ENCODE measurements around the gene IER5.

IER5 gene

DNA sequence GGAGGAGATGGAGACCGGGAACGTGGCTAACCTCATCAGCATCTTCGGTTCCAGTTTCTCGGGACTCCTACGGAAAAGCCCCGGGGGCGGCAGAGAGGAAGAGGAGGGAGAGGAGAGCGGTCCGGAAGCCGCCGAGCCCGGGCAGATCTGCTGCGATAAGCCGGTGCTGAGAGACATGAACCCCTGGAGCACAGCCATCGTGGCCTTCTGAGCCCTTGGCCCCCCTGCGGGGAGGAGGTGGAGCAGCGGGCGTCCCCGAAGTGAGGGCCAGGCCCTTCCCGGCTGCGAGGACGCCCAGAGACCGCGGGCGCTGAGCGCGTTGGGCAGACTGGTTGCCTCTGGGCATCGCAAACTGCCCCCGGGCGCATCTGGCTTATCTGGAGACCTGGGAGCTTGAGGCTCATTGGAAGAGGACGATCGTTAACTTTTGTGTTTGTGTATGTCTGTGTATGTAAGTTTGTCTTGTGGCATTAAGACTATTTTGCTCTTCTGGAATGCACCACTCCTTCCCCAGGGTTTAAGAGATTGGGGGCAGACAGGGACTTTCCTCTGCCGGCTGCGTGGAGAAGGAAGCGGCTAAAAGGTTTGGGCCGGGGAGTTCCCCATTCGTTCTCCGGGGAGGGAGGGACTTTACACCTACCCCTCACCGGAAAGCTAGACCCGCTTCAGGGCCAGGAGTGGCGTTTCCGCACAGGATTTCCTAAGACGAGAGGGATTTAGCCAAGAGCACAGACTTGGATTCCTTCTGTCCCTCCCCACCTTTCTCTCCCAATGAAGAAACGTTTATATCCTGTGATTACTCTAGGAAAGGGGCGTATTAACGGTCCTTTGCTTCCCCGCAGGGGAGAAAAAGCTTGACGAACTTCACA lies 1.4 kb downstream of the IER5 start:
- peak; percentile 89 for DNase-seq (ENCODE audit: low read depth)

DNA sequence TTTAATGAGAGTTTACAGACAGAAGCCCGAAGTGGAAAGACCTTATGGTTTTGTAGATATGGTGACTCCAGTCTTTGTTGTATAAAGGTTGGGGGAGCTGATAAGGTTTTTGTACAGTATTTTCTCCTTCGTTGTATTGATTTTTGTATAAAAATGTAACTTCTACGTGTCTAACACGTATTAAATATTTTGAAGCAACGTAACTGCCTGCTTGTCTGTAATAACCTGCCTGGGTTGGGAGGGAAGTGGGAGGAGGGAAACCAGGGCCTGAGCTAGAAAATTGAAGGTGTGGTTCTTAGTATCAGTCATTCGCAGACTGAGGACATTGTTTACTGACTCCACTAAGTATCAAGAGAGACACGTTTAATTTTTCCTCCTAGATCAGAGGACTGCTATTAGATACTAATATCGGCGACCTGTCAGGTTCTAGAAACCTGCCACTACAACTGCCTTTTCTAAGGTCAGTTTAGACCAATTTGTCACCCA lies 2.2 kb downstream of the IER5 start:
- peak; percentile 77 for DNase-seq (ENCODE audit: low read depth)
- peak overlapping the region; percentile 94 for H3K4me3 ChIP-seq (ENCODE audit: low read depth, low read length)
- TF ChIP-seq, protein P1, sequence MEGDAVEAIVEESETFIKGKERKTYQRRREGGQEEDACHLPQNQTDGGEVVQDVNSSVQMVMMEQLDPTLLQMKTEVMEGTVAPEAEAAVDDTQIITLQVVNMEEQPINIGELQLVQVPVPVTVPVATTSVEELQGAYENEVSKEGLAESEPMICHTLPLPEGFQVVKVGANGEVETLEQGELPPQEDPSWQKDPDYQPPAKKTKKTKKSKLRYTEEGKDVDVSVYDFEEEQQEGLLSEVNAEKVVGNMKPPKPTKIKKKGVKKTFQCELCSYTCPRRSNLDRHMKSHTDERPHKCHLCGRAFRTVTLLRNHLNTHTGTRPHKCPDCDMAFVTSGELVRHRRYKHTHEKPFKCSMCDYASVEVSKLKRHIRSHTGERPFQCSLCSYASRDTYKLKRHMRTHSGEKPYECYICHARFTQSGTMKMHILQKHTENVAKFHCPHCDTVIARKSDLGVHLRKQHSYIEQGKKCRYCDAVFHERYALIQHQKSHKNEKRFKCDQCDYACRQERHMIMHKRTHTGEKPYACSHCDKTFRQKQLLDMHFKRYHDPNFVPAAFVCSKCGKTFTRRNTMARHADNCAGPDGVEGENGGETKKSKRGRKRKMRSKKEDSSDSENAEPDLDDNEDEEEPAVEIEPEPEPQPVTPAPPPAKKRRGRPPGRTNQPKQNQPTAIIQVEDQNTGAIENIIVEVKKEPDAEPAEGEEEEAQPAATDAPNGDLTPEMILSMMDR (IDR thresholded peaks at IDR 0.05; ENCODE audit: insufficient read depth, low read depth, low read length, missing control alignments), result no peak

More for the DNA sequence above, 1.4 kb downstream of the IER5 start:
- H3K4me3 ChIP-seq (ENCODE audit: low read depth, low read length), result peak overlapping the region; percentile 94
- TF ChIP-seq, protein P1 (IDR thresholded peaks at IDR 0.05; ENCODE audit: insufficient read depth, low read depth, low read length, missing control alignments), result peak; percentile 6

DNA sequence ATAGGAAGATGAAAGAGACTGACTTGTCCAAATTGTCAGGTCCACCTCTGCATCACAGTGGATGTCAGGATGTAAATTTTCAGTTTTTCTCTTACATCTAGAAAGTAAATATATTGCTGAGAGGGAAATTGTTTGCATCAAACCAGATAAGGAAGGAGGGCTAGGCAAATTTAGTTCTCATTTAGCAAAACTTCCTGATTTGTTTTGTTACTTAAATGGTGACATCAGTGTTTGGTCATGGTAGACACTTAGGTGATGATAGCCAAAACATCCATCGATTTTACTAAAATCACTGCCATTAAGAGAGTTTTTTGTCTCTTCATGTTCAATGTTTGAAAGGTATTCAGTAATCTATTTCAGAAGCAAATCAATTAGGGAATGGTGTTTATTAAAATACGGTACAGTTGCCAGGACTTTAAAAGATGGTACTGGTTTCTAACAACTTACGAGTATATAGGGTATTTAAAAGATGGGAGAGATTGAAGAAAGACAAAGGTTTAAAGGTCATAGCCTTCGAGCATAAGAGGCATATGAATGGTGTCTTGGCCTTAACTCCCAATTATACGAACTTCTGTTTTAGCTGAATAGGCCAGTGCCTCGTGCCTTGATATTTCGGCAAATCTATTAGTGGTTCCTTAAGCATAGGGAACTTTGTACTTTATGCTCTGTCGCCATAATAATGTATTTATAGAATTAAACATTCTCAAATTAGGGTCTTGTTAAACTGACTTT lies 3.0 kb downstream of the IER5 start:
- TF ChIP-seq, protein P1 (IDR thresholded peaks at IDR 0.05; ENCODE audit: insufficient read depth, low read depth, low read length, missing control alignments), result no peak
- peak overlapping the region; percentile 94 for H3K4me3 ChIP-seq (ENCODE audit: low read depth, low read length)
- DNase-seq (ENCODE audit: low read depth), result no peak

DNA sequence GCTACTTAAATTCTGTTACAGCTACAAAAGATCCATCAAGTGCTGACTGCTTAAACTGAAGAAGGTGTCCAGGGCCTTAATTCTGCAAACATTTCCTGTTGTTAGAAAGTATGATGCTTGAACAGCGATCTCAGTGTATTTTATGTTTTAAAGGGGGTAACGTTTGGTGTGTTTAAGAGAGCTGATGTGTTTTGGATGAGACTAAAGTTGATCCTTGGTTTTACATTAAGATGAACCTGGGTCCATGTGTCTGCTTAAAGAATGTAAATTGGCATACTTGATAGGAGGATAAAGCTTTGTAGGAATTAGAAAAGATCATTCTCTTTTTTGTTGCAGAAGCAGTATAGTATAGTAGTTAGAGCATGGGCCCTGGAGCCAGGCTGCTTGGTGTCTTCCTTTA lies 3.6 kb downstream of the IER5 start:
- TF ChIP-seq, protein P1 (IDR thresholded peaks at IDR 0.05; ENCODE audit: insufficient read depth, low read depth, low read length, missing control alignments), result no peak
- H3K4me3 ChIP-seq (ENCODE audit: low read depth, low read length), result peak overlapping the region; percentile 94
- DNase-seq (ENCODE audit: low read depth), result no peak

DNA sequence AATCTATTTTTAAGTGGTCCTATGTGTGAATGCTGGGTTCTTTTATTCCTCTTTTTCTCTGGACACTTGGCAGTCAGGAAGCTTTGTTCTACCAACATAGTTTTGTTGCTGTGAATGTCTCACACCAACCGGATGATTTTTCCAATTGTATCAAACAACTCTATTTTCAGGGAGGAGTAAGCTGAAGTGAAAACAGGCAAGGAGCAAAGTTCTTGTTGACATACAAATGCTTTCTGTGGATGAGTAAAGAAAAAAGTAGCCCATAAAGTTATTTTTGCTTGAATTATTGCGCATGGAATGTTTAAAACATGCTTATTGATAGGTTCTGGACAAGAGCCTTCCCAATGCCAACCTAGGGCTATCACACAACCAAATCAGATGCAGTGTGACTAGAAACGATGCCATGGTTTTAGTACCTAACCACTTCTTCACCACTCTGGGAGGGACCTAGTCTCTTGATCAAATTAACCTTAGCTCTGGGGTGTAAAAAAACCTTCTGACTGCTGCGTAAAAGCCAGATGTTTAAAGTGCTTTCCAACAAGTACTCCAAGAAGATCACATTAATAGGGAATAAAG lies 4.5 kb downstream of the IER5 start:
- peak overlapping the region; percentile 94; the same call in 1 of the 2 replicates for H3K4me3 ChIP-seq (ENCODE audit: low read depth, low read length)
- DNase-seq (ENCODE audit: low read depth), result no peak
- TF ChIP-seq, protein P1 (IDR thresholded peaks at IDR 0.05; ENCODE audit: insufficient read depth, low read depth, low read length, missing control alignments), result no peak

DNA sequence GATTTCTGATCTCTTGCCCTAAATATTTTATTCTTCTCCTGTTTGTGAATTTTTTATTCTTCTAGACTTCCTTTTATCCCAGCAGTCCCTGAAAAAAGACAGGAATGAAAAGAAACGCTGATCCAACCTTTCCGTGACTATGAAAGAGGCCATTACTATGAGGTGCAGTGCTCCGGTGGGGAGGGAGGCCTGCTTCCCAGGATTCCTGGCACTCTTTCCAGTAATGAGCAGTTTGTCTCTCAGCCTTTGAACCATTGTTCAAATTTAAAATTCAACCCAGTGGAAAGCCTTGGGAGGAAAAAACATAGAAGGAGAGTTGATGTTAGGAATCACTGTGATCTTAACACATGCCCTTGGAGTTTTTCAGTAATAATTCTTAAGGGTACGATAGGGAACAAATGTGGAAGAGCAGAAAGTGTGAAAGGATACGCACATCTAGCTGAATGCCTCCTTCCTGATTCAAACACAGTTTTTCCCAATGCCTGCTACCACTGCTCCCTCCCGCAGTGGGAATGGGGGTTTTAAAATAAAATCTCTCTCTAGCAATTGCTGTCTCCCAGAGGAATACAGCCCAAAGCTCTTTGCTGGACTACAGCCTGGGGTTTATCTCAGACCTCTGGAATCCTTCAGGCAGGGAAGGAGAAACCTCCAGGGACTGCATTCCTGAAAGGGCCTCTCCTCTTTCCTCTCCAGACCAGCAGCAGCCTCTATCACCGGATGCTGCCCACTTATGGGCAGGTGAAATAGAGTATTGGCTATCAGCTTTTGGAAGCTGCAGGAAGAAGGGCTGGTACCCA lies 6.1 kb downstream of the IER5 start:
- DNase-seq (ENCODE audit: low read depth), result no peak
- TF ChIP-seq, protein P1 (IDR thresholded peaks at IDR 0.05; ENCODE audit: insufficient read depth, low read depth, low read length, missing control alignments), result no peak
- no peak overlapping the region for H3K4me3 ChIP-seq (ENCODE audit: low read depth, low read length)

All from GM12865 (cell line).